Measurements from ENCODE around the gene CTNNBIP1.

GRCh38 chr1:9852004-9852403 is 58.1 kb downstream of the CTNNBIP1 start:
- TF ChIP-seq CTCF (IDR thresholded peaks at IDR 0.05; ENCODE audit: poor library complexity, severe bottlenecking) = no peak
- no peak for TF ChIP-seq MXI1 (conservative IDR thresholded peaks at IDR 0.05; ENCODE audit: poor library complexity, severe bottlenecking)
- no peak for TF ChIP-seq RAD21 (conservative IDR thresholded peaks at IDR 0.05)
- TF ChIP-seq REST (IDR thresholded peaks at IDR 0.05; ENCODE audit: borderline replicate concordance) = no peak
- TF ChIP-seq EZH2 (IDR thresholded peaks at IDR 0.05; ENCODE audit: borderline replicate concordance, insufficient read depth, low read length, poor library complexity, severe bottlenecking) = no peak
- TF ChIP-seq EP300 (conservative IDR thresholded peaks at IDR 0.05; ENCODE audit: poor library complexity, severe bottlenecking) = no peak
- TF ChIP-seq POLR2AphosphoS5 (IDR thresholded peaks at IDR 0.05) = no peak
